Ishikawa (cell line): ENCODE data around the gene FHIT.
A peak's percentile ranks its signal among the peaks of the same experiment; 100 is the strongest.

Source experiments
- CEBPB ChIP-seq: IDR thresholded peaks from 2 replicates; pipeline ENCODE4 v1.6.1; 2012
- CREB1 ChIP-seq: IDR thresholded peaks from 2 replicates; pipeline ENCODE4 v1.6.1; 2012; ENCODE audit warnings: low read depth
- EGR1 ChIP-seq: IDR thresholded peaks from 2 replicates; pipeline ENCODE4 v1.6.1; 2012
- EP300 ChIP-seq: IDR thresholded peaks from 2 replicates; pipeline ENCODE4 v1.6.1; 2012; ENCODE audit warnings: borderline replicate concordance
- FOXM1 ChIP-seq: IDR thresholded peaks from 2 replicates; pipeline ENCODE4 v1.6.1; 2012; ENCODE audit warnings: low read depth, borderline replicate concordance
- NFIC ChIP-seq: IDR thresholded peaks from 2 replicates; pipeline ENCODE4 v1.6.1; 2012
- RAD21 ChIP-seq: IDR thresholded peaks from 2 replicates; pipeline ENCODE4 v1.6.1; 2012; ENCODE audit warnings: low read depth
- TAF1 ChIP-seq: IDR thresholded peaks from 2 replicates; pipeline ENCODE4 v1.6.1; 2012; ENCODE audit warnings: low read depth, mild to moderate bottlenecking
- TCF12 ChIP-seq: IDR thresholded peaks from 2 replicates; pipeline ENCODE4 v1.6.1; 2012; ENCODE audit warnings: low read depth
- TEAD4 ChIP-seq: IDR thresholded peaks from 2 replicates; pipeline ENCODE4 v1.6.1; 2012
- YY1 ChIP-seq: IDR thresholded peaks from 2 replicates; pipeline ENCODE4 v1.6.1; 2012; ENCODE audit warnings: low read depth
- ZBTB7A ChIP-seq: IDR thresholded peaks from 2 replicates; pipeline ENCODE4 v1.6.1; 2012; ENCODE audit warnings: low read depth
- TF ChIP-seq, protein P1 (sequence below): IDR thresholded peaks from 2 replicates; pipeline ENCODE4 v1.6.1; 2012; ENCODE audit warnings: low read depth, mild to moderate bottlenecking
- TF ChIP-seq, protein P2 (sequence below): IDR thresholded peaks from 2 replicates; pipeline ENCODE4 v1.6.1; 2012
- TF ChIP-seq, protein P3 (sequence below): IDR thresholded peaks from 2 replicates; pipeline ENCODE4 v1.6.1; 2012

FHIT gene

DNA sequence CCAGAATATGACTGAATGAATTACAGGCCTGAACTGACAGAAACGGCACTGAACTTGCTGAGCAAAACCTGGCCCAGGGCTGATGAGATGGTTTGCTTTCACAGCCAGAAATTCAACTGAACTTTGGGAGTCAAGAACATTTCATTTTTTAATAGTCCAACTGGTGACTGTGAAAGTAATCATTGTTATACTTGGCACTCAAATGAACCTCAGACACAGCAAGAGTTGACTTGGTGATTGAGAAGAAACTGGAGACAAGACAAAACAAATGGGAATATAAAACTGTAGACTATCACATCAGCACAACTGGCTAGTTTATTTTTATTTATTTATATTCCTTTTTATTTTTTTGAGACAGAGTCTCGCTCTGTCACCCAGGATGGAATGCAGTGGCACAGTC is 1342.6 kb downstream of the FHIT start:
- TF ChIP-seq, protein P1, sequence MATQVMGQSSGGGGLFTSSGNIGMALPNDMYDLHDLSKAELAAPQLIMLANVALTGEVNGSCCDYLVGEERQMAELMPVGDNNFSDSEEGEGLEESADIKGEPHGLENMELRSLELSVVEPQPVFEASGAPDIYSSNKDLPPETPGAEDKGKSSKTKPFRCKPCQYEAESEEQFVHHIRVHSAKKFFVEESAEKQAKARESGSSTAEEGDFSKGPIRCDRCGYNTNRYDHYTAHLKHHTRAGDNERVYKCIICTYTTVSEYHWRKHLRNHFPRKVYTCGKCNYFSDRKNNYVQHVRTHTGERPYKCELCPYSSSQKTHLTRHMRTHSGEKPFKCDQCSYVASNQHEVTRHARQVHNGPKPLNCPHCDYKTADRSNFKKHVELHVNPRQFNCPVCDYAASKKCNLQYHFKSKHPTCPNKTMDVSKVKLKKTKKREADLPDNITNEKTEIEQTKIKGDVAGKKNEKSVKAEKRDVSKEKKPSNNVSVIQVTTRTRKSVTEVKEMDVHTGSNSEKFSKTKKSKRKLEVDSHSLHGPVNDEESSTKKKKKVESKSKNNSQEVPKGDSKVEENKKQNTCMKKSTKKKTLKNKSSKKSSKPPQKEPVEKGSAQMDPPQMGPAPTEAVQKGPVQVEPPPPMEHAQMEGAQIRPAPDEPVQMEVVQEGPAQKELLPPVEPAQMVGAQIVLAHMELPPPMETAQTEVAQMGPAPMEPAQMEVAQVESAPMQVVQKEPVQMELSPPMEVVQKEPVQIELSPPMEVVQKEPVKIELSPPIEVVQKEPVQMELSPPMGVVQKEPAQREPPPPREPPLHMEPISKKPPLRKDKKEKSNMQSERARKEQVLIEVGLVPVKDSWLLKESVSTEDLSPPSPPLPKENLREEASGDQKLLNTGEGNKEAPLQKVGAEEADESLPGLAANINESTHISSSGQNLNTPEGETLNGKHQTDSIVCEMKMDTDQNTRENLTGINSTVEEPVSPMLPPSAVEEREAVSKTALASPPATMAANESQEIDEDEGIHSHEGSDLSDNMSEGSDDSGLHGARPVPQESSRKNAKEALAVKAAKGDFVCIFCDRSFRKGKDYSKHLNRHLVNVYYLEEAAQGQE: no peak
- no peak for TF ChIP-seq NFIC
- no peak for TF ChIP-seq EP300
- no peak for TF ChIP-seq FOXM1
- TF ChIP-seq, protein P2, sequence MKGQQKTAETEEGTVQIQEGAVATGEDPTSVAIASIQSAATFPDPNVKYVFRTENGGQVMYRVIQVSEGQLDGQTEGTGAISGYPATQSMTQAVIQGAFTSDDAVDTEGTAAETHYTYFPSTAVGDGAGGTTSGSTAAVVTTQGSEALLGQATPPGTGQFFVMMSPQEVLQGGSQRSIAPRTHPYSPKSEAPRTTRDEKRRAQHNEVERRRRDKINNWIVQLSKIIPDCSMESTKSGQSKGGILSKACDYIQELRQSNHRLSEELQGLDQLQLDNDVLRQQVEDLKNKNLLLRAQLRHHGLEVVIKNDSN: no peak
- no peak for TF ChIP-seq EGR1
- TF ChIP-seq CREB1: no peak

DNA sequence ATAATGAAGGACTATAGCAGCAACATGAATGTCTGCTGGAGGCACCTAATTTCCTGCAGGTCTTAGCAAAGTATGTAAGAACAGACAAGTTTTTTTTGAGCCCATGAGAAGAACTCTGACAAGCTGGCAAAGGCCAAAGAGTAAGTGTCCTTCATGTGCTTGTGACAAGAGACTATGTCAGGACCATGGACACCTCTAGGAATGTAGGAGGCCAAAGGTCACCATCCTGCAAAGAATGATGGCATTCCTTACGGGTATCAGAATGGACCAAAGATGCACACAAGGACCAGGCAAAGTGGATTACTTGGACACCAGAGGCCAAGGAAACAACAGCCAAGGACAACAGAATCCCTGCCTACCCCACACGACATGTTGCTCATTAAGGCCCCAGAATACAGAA is 1343.0 kb downstream of the FHIT start:
- TF ChIP-seq ZBTB7A (no peak), YY1 (no peak), TEAD4 (peak; percentile 85), EP300 (no peak), CEBPB (no peak), FOXM1 (no peak), TCF12 (no peak)
- TF ChIP-seq, protein P1: peak; percentile 82
- TF ChIP-seq, protein P2: no peak
- TF ChIP-seq, protein P3, sequence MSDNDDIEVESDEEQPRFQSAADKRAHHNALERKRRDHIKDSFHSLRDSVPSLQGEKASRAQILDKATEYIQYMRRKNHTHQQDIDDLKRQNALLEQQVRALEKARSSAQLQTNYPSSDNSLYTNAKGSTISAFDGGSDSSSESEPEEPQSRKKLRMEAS: no peak

DNA sequence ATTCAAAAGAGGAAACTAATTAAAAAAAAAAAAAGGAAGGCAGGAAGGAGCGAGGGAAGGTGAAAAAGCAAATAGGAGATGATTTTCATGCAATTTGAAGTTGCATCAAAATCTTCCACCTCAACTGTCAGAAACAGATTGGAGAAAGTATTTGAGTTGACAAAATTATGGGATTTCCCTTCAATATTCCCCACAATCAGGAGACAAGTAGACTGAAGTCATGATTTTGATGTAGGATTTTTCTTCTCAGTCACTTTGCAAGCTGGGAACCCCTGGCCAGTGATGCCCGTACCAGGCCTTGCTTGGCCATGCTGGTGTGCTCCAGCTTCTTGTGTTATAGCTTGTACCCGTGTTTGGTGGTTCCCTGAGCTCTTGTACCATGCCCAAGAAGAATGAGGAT is 1347.0 kb downstream of the FHIT start:
- no peak for TF ChIP-seq YY1
- no peak for TF ChIP-seq ZBTB7A
- no peak for TF ChIP-seq NFIC
- TF ChIP-seq, protein P3: no peak
- TF ChIP-seq, protein P1: no peak

DNA sequence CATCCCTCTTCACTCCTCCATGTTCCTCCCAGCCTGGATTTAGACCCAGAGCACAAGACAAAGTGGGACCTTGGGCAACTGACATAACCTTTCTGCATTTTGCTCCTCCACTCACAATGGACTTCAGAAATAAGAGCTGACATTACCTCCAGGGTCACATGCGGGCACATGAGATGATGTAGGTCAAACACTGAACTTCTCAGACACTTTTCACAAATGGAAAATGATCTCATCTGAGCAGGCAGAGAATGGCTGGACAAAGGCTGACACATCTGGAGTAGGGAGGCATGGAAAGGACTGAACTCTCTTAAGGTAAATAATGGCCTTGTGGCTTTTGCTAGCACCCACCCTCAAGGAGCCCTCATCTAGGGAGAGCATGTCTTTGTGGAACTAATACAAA is 1352.2 kb downstream of the FHIT start:
- TF ChIP-seq ZBTB7A (no peak), CEBPB (no peak), TCF12 (no peak), TEAD4 (no peak)

DNA sequence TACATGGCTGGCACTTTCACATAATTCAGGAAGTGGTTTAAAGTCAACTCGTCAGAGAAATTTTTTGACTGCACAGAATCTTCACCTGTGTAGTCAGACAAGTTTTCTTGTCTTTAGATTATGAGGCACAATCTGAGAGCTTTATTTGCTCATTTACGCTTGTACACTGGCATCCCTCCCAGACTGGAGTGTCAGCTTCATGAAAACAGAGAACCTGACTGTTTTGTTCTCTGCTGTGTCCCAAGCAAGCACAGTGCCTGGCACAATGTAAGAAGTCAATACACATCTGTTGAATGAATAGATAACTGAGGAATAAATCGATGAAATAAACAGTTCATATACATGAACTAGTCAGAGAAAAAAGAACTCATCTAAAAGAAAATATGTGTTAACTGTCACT is 1355.3 kb downstream of the FHIT start:
- TF ChIP-seq RAD21: no peak
- no peak for TF ChIP-seq NFIC
- TF ChIP-seq CREB1: no peak
- TF ChIP-seq CEBPB: no peak

DNA sequence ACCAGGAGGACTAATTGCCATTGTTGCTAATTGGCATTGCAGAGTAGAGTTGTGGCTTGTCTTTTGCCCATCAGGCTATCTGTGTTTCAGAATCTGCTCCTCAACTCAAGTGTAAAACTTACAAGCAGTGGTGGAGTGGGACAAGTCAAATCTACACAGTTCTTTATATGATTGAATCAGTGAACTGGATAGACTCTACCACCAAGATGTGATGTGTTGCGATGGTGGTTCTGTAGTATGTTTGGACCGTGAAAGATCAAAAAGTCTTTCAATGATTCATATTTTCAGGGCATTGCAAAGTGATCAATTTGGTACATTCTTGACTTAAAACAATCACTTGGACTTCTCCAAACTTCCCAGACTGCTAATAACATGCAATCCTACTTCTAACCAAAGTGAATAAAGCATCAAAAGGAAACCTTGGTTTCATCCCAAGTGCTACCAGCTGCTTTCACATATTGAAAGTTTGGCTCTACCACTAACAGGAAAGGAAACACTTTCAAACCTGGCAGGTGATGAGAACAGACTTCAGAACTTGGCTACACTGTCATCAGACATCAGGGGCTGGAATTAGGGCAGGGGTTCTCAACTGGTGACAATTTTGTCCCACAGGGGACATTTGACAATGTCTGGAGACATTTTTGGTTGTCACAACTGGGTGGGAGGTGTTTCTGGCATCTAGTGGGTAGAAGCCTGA is 1356.7 kb downstream of the FHIT start:
- TF ChIP-seq TAF1: no peak
- no peak for TF ChIP-seq YY1
- TF ChIP-seq EP300: no peak
- no peak for TF ChIP-seq RAD21
- no peak for TF ChIP-seq EGR1
- no peak for TF ChIP-seq ZBTB7A
- TF ChIP-seq NFIC: no peak
- TF ChIP-seq TCF12: no peak
- TF ChIP-seq CEBPB: no peak
